IPS-18c (cell line): ENCODE measurements around the gene ZNRF4.
A peak's percentile ranks its signal among the peaks of the same experiment; 100 is the strongest.
"Not testable (repeated sequence)": the region's sequence is repeated elsewhere in the genome, so short reads cannot be mapped to it uniquely, and the experiment has no call there.

ENCODE experiments used
- H3K4me3 ChIP-seq: 2 replicates; pipeline ENCODE4 v1.7.0; 2013; ENCODE audit warnings: low read depth, mild to moderate bottlenecking, low read length, moderate library complexity; ENCODE audit not compliant: insufficient read depth
- H3K9me3 ChIP-seq: one replicate; pipeline ENCODE4 v1.6.1; 2013; ENCODE audit warnings: mild to moderate bottlenecking, low read length, moderate library complexity; ENCODE audit not compliant: control insufficient read depth, insufficient read depth

ZNRF4 gene

GRCh38 chr19:5436106-5436947 lies 18.9 kb upstream of the ZNRF4 start:
- H3K9me3 ChIP-seq = no peaks in the 10 kb centered on the region
- H3K4me3 ChIP-seq = peak overlapping the region; percentile 65

GRCh38 chr19:5436948-5437306 lies 18.3 kb upstream of the ZNRF4 start:
- Histone ChIP-seq H3K9me3 (no peaks in the 10 kb centered on the region), H3K4me3 (peak overlapping the region; percentile 65)

GRCh38 chr19:5438756-5439155 lies 16.5 kb upstream of the ZNRF4 start:
- not testable (repeated sequence) for H3K9me3 ChIP-seq, H3K4me3 ChIP-seq

GRCh38 chr19:5439452-5439851 lies 15.8 kb upstream of the ZNRF4 start:
- Histone ChIP-seq H3K4me3 (no peak overlapping the region), H3K9me3 (no peaks in the 10 kb centered on the region)

GRCh38 chr19:5440299-5440698 lies 14.9 kb upstream of the ZNRF4 start:
- H3K9me3 ChIP-seq = no peaks in the 10 kb centered on the region

GRCh38 chr19:5443723-5444122 lies 11.5 kb upstream of the ZNRF4 start:
- Histone ChIP-seq H3K4me3 (no peak overlapping the region), H3K9me3 (no peaks in the 10 kb centered on the region)

More at GRCh38 chr19:5440299-5440698, 14.9 kb upstream of the ZNRF4 start:
- H3K4me3 ChIP-seq = no peak overlapping the region

- H3K4me3 ChIP-seq = no peak overlapping the region
These were observed 10.8 kb upstream of the ZNRF4 start for GRCh38 chr19:5444431-5444830.

GRCh38 chr19:5445071-5445470 lies 10.1 kb upstream of the ZNRF4 start:
- no peaks in the 10 kb centered on the region for H3K9me3 ChIP-seq
- no peak overlapping the region for H3K4me3 ChIP-seq

More at GRCh38 chr19:5444431-5444830, 10.8 kb upstream of the ZNRF4 start:
- no peaks in the 10 kb centered on the region for H3K9me3 ChIP-seq

- H3K9me3 ChIP-seq = no peaks in the 10 kb centered on the region
- no peak overlapping the region for H3K4me3 ChIP-seq
These were observed 9.6 kb upstream of the ZNRF4 start for GRCh38 chr19:5445561-5446055.

- Histone ChIP-seq H3K4me3 (no peak overlapping the region), H3K9me3 (no peaks in the 10 kb centered on the region)
These were observed 7.4 kb upstream of the ZNRF4 start for GRCh38 chr19:5447700-5448311.

GRCh38 chr19:5448374-5448773 lies 6.8 kb upstream of the ZNRF4 start:
- Histone ChIP-seq H3K4me3 (no peak overlapping the region), H3K9me3 (no peaks in the 10 kb centered on the region)

- H3K4me3 ChIP-seq = no peak overlapping the region
- no peaks in the 10 kb centered on the region for H3K9me3 ChIP-seq
These were observed 4.6 kb upstream of the ZNRF4 start for GRCh38 chr19:5450482-5451126.

GRCh38 chr19:5451494-5451893 lies 3.7 kb upstream of the ZNRF4 start:
- Histone ChIP-seq H3K9me3 (no peaks in the 10 kb centered on the region), H3K4me3 (no peak overlapping the region)

- Histone ChIP-seq H3K4me3 (no peak overlapping the region), H3K9me3 (peaks cover 4% of the 10 kb centered on the region)
These were observed 2.3 kb upstream of the ZNRF4 start for GRCh38 chr19:5452594-5453565.

- Histone ChIP-seq H3K4me3 (no peak overlapping the region), H3K9me3 (peaks cover 4% of the 10 kb centered on the region)
These were observed 474 bp upstream of the ZNRF4 start for GRCh38 chr19:5454743-5455142.

- H3K9me3 ChIP-seq = peaks cover 4% of the 10 kb centered on the region
- H3K4me3 ChIP-seq = no peak overlapping the region
These were observed 1.1 kb downstream of the ZNRF4 start for GRCh38 chr19:5456130-5456840.
